Omental fat pad (tissue), 4 donors: Measurements from ENCODE around the gene PRKAG2. TPM values are rescaled to one million over a fixed set of nuclear protein-coding genes. Genes with fewer than 3 reads are reported as not detected.
A peak's percentile ranks its signal among the peaks of the same experiment; 100 is the strongest.
"Not testable (repeated sequence)": the region's sequence is repeated elsewhere in the genome, so short reads cannot be mapped to it uniquely, and the experiment has no call there.

Experiments used
- ATAC-seq: fragments of 150-250 bp; one replicate; pipeline ENCODE4 v1.9.1; 2016; ENCODE audit warnings: mild to moderate bottlenecking, moderate library complexity; ENCODE audit not compliant: low FRiP score
- DNase-seq: peaks from one replicate; pipeline ENCODE4 v3.0.0-alpha.2; 2019; ENCODE audit warnings: low spot score
- total RNA-seq, 4 donors: library from RNA; depleted of rRNA; stranded (reverse); fragments of >200 nt; gene quantifications; one replicate each; pipeline ENCODE4 v1.1.0, GENCODE V29; 2016
- TF ChIP-seq, protein P1 (sequence below), 3 donors: fragments of 450-650 bp; IDR thresholded peaks; one replicate each; pipeline ENCODE4 v1.5.1; 2016 to 2017; ENCODE audit warnings: antibody characterized with exemption in 3 of 3, mild to moderate bottlenecking in 3 of 3, moderate library complexity in 2 of 3

Gene PRKAG2
- total RNA-seq, 4 donors from 2014 or later: 31.6 to 49.5 (median 36.9) TPM

DNA sequence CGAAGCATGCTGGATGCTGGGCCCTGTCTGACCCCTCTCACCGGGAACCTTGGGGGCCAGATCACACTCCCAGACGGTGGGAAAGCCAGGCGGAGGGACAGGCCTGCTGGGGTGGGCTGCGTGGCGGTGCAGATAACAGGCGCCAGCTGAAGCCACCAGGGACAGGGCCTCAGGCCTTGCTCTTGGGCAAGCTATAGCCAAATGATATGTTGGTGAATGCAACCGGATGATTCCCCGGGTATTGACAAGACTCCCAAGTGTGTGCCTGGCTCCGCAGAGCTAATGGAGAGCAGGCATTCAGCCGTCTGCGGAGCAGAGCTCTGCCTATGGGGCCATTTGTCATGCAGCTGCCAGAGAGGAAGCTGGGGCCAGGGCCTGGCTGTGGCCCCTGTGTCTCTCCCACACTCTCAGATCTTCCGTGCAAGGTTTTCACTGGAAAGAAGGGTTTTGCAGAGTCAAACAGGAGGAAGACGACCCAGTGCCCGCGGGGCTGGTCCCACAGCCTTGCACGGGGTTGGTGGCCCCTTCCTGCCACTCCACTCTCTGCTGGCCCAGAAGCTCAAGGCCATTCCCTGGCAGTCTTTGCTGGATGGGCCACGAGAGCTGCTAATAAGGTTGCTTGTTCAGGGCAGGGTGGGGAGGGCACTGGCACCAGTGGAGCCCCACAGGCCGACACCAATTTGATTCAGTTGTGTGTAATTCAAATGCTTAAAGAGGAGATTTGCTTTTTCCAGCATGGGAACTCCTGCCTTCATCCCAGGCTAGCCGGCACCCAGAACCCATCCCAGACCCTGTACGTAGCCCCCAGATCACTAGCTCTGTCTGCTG is 91.8 kb downstream of the PRKAG2 start:
- TF ChIP-seq, protein P1, sequence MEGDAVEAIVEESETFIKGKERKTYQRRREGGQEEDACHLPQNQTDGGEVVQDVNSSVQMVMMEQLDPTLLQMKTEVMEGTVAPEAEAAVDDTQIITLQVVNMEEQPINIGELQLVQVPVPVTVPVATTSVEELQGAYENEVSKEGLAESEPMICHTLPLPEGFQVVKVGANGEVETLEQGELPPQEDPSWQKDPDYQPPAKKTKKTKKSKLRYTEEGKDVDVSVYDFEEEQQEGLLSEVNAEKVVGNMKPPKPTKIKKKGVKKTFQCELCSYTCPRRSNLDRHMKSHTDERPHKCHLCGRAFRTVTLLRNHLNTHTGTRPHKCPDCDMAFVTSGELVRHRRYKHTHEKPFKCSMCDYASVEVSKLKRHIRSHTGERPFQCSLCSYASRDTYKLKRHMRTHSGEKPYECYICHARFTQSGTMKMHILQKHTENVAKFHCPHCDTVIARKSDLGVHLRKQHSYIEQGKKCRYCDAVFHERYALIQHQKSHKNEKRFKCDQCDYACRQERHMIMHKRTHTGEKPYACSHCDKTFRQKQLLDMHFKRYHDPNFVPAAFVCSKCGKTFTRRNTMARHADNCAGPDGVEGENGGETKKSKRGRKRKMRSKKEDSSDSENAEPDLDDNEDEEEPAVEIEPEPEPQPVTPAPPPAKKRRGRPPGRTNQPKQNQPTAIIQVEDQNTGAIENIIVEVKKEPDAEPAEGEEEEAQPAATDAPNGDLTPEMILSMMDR (IDR thresholded peaks at IDR 0.05): no peak
- DNase-seq (no peak), ATAC-seq (no peak)

DNA sequence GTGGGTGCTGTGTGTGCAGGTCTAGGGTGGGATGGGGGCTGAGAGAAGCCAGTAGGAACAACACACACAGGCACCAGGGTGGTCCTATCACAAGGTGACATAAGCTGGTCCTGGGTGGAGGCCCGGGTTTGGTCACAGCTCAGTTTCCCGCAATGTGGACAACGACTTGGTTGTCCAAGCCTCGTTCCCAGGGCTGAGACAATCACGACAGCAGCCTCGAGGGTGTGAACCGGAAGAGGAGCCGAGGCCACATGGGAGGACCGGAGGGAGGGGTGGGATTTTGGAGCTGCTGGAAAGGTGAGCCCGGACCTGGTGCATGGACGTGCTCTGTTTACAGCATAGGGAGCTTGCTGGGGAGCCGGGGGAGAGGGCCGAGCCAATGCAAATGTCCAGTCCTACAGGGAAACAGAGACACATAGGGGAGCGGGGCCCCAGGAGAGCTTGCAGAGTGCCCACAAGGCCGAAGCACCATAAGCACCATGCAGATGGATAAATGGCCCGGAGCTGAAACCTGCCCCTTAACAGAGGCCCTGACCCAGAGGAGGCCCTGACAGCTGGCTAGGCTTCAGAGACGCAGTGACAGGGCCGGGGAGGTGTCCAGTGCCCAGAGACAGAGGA is 92.8 kb downstream of the PRKAG2 start:
- TF ChIP-seq, protein P1 (IDR thresholded peaks at IDR 0.05): no peak
- DNase-seq: no peak

DNA sequence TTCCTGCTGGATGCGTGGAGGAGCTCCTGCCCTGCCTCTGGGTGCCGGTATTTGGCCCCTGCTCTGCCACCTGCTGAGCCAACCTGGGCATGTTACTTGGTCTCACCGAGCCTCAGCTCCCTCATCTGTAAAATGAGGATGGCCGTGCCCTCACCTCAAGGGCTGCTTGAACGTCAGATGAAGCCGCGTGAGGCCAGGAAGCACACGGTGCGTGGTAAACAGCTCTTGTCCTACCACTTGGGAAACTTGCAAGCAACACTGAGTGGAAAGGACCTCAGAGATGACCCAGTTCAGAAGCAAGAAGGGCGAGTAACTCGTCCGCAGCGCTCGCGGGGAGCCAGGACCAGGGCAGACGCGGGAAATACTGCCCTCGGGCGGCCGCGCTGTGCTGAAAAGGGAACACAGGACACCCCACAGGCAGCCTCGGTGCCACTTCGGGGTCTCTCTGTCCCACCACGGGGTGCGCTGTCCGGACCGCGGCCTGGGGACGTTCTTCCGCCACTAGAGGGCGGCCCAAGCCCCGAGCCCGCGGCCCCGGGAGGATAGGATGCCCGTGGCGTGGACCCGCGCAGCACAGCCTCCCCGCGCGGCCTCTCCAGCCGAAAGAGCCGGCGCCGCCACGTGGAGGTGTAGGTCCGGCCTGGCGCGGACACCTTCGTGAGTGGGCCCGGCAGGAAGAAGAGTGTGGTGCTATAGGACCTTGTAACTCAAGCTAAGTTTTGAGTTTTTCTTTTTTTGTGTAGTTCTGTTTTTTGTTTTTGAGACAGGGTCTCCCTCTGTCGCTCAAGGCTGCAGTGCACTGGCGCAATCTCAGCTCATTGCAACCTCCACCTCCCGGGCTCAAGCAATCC is 94.1 kb downstream of the PRKAG2 start:
- ATAC-seq (peak; percentile 85), DNase-seq (peak; percentile 63)
- TF ChIP-seq, protein P1 (IDR thresholded peaks at IDR 0.05): peak in 1 of 3 donors; percentile 59

More for the DNA sequence above, 92.8 kb downstream of the PRKAG2 start:
- ATAC-seq: no peak

DNA sequence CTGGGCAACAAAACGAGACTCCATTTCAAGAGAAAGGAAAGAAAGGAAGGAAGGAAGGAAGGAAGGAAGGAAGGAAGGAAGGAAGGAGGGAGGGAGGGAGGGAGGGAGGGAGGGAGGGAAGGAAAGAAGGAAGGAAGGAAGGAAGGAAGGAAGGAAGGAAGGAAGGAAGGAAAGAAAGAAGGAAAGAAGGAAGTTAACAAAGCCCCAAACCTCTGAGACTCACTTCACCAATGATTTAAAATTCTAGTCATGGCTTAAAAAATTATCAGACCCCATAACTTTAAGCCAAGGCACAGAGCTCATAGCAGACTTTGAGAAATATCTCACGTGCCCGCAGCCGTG is 94.7 kb downstream of the PRKAG2 start:
- not testable (repeated sequence) for ATAC-seq, DNase-seq

DNA sequence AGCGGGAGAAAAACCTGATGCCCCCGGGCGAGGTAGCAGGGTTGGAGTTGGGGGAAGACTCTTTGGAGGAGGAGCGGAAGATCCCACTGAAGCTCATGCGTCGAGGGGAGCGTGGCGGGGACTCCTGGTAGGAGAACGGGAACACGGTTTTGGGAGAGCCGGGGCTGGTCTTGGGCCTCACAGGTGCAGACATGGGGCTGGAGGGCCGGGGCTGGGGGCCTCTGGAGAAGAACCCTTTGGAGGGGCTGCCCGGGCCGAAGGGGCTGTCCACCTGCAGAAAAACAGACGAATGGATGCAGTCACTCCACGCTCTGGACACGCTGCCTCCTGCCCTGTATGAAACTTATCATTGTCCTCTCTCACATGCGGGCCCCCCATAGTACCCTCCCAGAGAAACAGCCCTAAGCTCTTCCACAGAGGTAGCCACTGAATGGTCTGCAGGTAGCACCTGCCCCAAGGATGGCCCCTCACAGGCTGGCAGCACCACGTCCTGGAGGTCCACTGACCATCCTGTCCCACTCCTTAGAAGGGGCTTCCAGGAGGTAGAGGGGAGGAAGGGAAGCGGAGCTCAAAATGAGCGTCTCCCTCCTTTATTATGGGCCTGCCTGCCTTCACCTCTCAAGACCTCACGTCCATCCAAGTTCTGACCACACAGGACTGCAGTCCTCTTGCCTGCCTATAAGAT is 95.6 kb downstream of the PRKAG2 start:
- ATAC-seq (no peak), DNase-seq (no peak)
- TF ChIP-seq, protein P1 (IDR thresholded peaks at IDR 0.05): no peak

DNA sequence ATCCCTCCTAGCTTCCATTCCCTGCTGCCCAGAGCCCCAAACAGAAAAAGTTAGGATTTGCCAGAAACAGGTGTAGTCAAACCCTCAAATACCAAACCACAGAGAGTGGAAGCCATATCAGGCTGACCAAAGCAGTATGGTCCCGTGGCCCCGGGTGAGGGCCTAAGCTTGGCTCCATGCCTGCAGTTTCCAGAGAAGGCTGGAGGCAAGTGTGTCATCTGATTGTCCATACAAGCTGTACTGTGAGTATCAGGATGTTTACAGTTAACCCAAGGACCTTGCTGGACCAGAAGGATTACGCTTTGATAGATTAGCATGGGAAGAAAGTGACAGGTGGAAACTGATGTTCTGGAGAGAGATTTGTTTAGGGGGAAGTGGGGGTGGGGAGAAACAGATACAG is 96.3 kb downstream of the PRKAG2 start:
- ATAC-seq (no peak), DNase-seq (no peak)
- TF ChIP-seq, protein P1 (IDR thresholded peaks at IDR 0.05): no peak

DNA sequence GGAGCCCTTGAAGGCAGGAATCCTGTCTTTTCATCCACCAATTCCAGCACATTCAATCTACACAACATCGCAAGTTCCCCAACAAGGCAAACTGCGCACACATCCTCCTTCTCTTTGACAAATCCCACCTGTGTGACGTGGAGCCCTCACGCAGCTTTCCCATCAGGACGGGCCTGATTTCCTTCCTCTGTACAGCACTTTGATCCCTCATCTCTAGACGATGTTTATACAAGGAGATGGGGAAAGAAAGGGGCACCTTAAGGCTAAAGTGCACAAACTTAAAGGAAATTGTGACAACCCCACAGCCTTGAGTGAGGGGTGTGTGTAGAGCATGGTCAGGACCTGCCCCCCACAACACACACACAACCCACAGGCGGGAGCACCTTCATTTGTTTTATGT is 97.2 kb downstream of the PRKAG2 start:
- DNase-seq: no peak
- TF ChIP-seq, protein P1 (IDR thresholded peaks at IDR 0.05): no peak
- ATAC-seq: no peak
